H9 (cell line): Measurements from ENCODE around the gene FAM171A1. TPM values are rescaled to one million over a fixed set of nuclear protein-coding genes. Genes with fewer than 3 reads are reported as not detected.

Source experiments
- DNase-seq: peaks from one replicate; pipeline ENCODE4 v3.0.0-alpha.2; 2017
- H2AFZ ChIP-seq: one replicate; pipeline ENCODE4 v1.6.1; 2013; ENCODE audit warnings: mild to moderate bottlenecking, low read length, control low read depth, moderate library complexity
- H2AK5ac ChIP-seq: 2 replicates; pipeline ENCODE4 v1.6.1; 2013; ENCODE audit warnings: low read length, control low read depth, mixed read lengths; ENCODE audit not compliant: insufficient read length
- H2BK120ac ChIP-seq: one replicate; pipeline ENCODE4 v1.6.1; 2013; ENCODE audit warnings: low read depth, mild to moderate bottlenecking, low read length, control low read depth, inconsistent platforms; ENCODE audit not compliant: poor library complexity, severe bottlenecking
- H2BK12ac ChIP-seq: 2 replicates; pipeline ENCODE4 v1.6.1; 2013; ENCODE audit warnings: low read length, control low read depth, mixed read lengths, low read depth; ENCODE audit not compliant: insufficient read length
- H2BK15ac ChIP-seq: 2 replicates; pipeline ENCODE4 v1.6.1; 2013; ENCODE audit warnings: low read depth, low read length, control low read depth
- H2BK20ac ChIP-seq: one replicate; pipeline ENCODE4 v1.6.1; 2013; ENCODE audit warnings: low read depth, mild to moderate bottlenecking, low read length, control low read depth, inconsistent platforms; ENCODE audit not compliant: poor library complexity, severe bottlenecking
- H2BK5ac ChIP-seq: 2 replicates; pipeline ENCODE4 v1.6.1; 2013; ENCODE audit warnings: low read length, control low read depth, mixed read lengths; ENCODE audit not compliant: insufficient read length
- H3K14ac ChIP-seq: 2 replicates; pipeline ENCODE4 v1.6.1; 2013; ENCODE audit warnings: low read length, control low read depth; ENCODE audit not compliant: insufficient read depth
- H3K18ac ChIP-seq: 2 replicates; pipeline ENCODE4 v1.6.1; 2013; ENCODE audit warnings: low read depth, mild to moderate bottlenecking, mixed read lengths, low read length, control low read depth; ENCODE audit not compliant: insufficient read length
- H3K23ac ChIP-seq: 2 replicates; pipeline ENCODE4 v1.6.1; 2013; ENCODE audit warnings: low read length, control low read depth, mixed read lengths, low read depth; ENCODE audit not compliant: insufficient read length
- H3K23me2 ChIP-seq: 2 replicates; pipeline ENCODE4 v1.6.1; 2013; ENCODE audit warnings: low read depth, mild to moderate bottlenecking, mixed read lengths, low read length, control low read depth; ENCODE audit not compliant: insufficient read length, poor library complexity, severe bottlenecking
- H3K27ac ChIP-seq: 2 replicates; pipeline ENCODE4 v1.5.1; 2013; ENCODE audit warnings: low read length, control low read depth, mixed read lengths, low read depth; ENCODE audit not compliant: insufficient read length
- H3K27me3 ChIP-seq: 2 replicates; pipeline ENCODE4 v1.6.1; 2013; ENCODE audit warnings: low read length, control low read depth, inconsistent platforms; ENCODE audit not compliant: insufficient read depth
- H3K4ac ChIP-seq: 2 replicates; pipeline ENCODE4 v1.6.1; 2013; ENCODE audit warnings: low read depth, mild to moderate bottlenecking, control low read depth, inconsistent platforms, low read length, moderate library complexity
- H3K4me1 ChIP-seq: 2 replicates; pipeline ENCODE4 v1.6.1; 2013; ENCODE audit warnings: low read length, control low read depth, inconsistent platforms; ENCODE audit not compliant: insufficient read depth
- H3K4me2 ChIP-seq: 2 replicates; pipeline ENCODE4 v1.6.1; 2013; ENCODE audit warnings: low read length, control low read depth, mixed read lengths; ENCODE audit not compliant: insufficient read length, insufficient read depth
- H3K56ac ChIP-seq: 2 replicates; pipeline ENCODE4 v1.6.1; 2013; ENCODE audit warnings: low read depth, mild to moderate bottlenecking, mixed read lengths, low read length, control low read depth; ENCODE audit not compliant: insufficient read length
- H3K79me1 ChIP-seq: 2 replicates; pipeline ENCODE4 v1.6.1; 2013; ENCODE audit warnings: low read depth, mild to moderate bottlenecking, moderate library complexity, low read length, control low read depth, inconsistent platforms; ENCODE audit not compliant: insufficient read depth, poor library complexity, severe bottlenecking
- H3K79me2 ChIP-seq: 2 replicates; pipeline ENCODE4 v1.6.1; 2013; ENCODE audit warnings: low read length, control low read depth, inconsistent platforms; ENCODE audit not compliant: insufficient read depth
- H3K9ac ChIP-seq: 2 replicates; pipeline ENCODE4 v1.6.1; 2013; ENCODE audit warnings: low read length, control low read depth, mixed read lengths; ENCODE audit not compliant: insufficient read length; ENCODE audit errors: extremely low read depth
- H3K9me3 ChIP-seq: one replicate; pipeline ENCODE4 v1.6.1; 2013; ENCODE audit warnings: low read depth, low read length, inconsistent platforms; ENCODE audit not compliant: control insufficient read depth
- H3T11ph ChIP-seq: one replicate; pipeline ENCODE4 v1.6.1; 2013; ENCODE audit warnings: mild to moderate bottlenecking, low read length, control low read depth, inconsistent platforms
- H4K20me1 ChIP-seq: one replicate; pipeline ENCODE4 v1.6.1; 2013; ENCODE audit not compliant: control insufficient read depth, insufficient read length, insufficient read depth
- H4K5ac ChIP-seq: 2 replicates; pipeline ENCODE4 v1.6.1; 2013; ENCODE audit warnings: low read depth, mild to moderate bottlenecking, mixed read lengths, low read length, control low read depth; ENCODE audit not compliant: insufficient read length
- H4K8ac ChIP-seq: replicated peaks from 2 replicates; pipeline ENCODE4 v1.6.1; 2013; ENCODE audit warnings: low read length, control low read depth, mixed read lengths, low read depth; ENCODE audit not compliant: insufficient read length
- H4K91ac ChIP-seq: 2 replicates; pipeline ENCODE4 v1.6.1; 2013; ENCODE audit warnings: low read depth, mild to moderate bottlenecking, moderate library complexity, mixed read lengths, low read length, control low read depth; ENCODE audit not compliant: insufficient read length
- H3K27ac Mint-ChIP-seq, 3 experiments: 2 replicates in 2 of 3; 3 replicates in 1 of 3; pipeline ENCODE4 v1.8.0; 2020 to 2021; ENCODE audit warnings: mixed read lengths in 3 of 3, mild to moderate bottlenecking in 1 of 3, moderate library complexity in 1 of 3
- H3K27me3 Mint-ChIP-seq: 2 replicates; pipeline ENCODE4 v1.8.0; 2021; ENCODE audit warnings: low read depth, mild to moderate bottlenecking, moderate library complexity, mixed read lengths
- H3K36me3 Mint-ChIP-seq, 3 experiments: 2 replicates in 2 of 3; 3 replicates in 1 of 3; pipeline ENCODE4 v1.8.0; 2020 to 2021; ENCODE audit warnings: low read depth in 3 of 3, mixed read lengths in 3 of 3; ENCODE audit not compliant: insufficient read depth in 1 of 3
- H3K4me1 Mint-ChIP-seq, 2 experiments: 2 replicates each; pipeline ENCODE4 v1.8.0; 2020; ENCODE audit warnings: mixed read lengths in 2 of 2
- H3K4me3 Mint-ChIP-seq, 2 experiments: 2 replicates in 1 of 2; 3 replicates in 1 of 2; pipeline ENCODE4 v1.8.0; 2020 to 2021; ENCODE audit warnings: mild to moderate bottlenecking in 2 of 2, mixed read lengths in 2 of 2, moderate library complexity in 1 of 2
- H3K9me3 Mint-ChIP-seq, 2 experiments: 2 replicates in 1 of 2; 3 replicates in 1 of 2; pipeline ENCODE4 v1.8.0; 2020; ENCODE audit warnings: mild to moderate bottlenecking in 2 of 2, mixed read lengths in 2 of 2, moderate library complexity in 1 of 2
- CTCF ChIP-seq: fragments of 200-600 bp; sonication (generic); conservative IDR thresholded peaks from 3 replicates; pipeline ENCODE4 v1.8.0; 2021; ENCODE audit warnings: antibody characterized with exemption, mild to moderate bottlenecking
- WGBS: extraction: QIAGEN DNeasy Blood & Tissue Kit; methylation state at CpG from one replicate; pipeline ENCODE4 v1.1.7; 2013; ENCODE audit warnings: missing lambda C conversion rate, low lambda C conversion rate, mixed read lengths; ENCODE audit not compliant: insufficient read length; ENCODE audit errors: extremely low coverage; 5-methylcytosine and 5-hydroxymethylcytosine counted together
- total RNA-seq: library from RNA; stranded (reverse); gene quantifications from 2 replicates; pipeline ENCODE4 v1.2.1, GENCODE V29; 2021

The FAM171A1 gene
- total RNA-seq, 1 experiment from 2014 or later: 37.4 TPM

- Histone ChIP-seq H4K91ac (no peak overlapping the region), H3T11ph (no peak overlapping the region), H3K56ac (no peak overlapping the region), H3K18ac (no peak overlapping the region), H2BK5ac (no peak overlapping the region), H2BK15ac (no peak overlapping the region), H4K20me1 (no peaks in the 10 kb centered on the region), H3K27ac (no peak overlapping the region), H3K23ac (no peak overlapping the region), H2BK120ac (no peak overlapping the region), H3K9ac (no peak overlapping the region), H3K9me3 (no peaks in the 10 kb centered on the region), H3K79me2 (peaks cover 4% of the 10 kb centered on the region; the same call in 1 of the 2 replicates), H3K23me2 (no peaks in the 10 kb centered on the region), H3K79me1 (peaks cover 7% of the 10 kb centered on the region), H2BK12ac (no peak overlapping the region), H2AFZ (no peak overlapping the region), H2AK5ac (no peak overlapping the region), H2BK20ac (no peak overlapping the region), H3K27me3 (no peaks in the 10 kb centered on the region), H3K4ac (no peak overlapping the region), H3K4me2 (no peak overlapping the region), H4K8ac (no peak overlapping the region), H3K14ac (no peak overlapping the region), H3K4me1 (no peaks in the 10 kb centered on the region; the same call in 1 of the 2 replicates), H4K5ac (no peak overlapping the region)
- DNase-seq: no peak
- no peaks in the 10 kb centered on the region for H3K27me3 Mint-ChIP-seq
- peak overlapping the region in 1 of 2 experiments; percentile 38; a peak in 1 of 5 replicates for H3K4me3 Mint-ChIP-seq
- H3K27ac Mint-ChIP-seq: no peak overlapping the region
- WGBS: no CpG with 5 or more reads among the region's 12 CpGs
- H3K36me3 Mint-ChIP-seq: no peaks in the 10 kb centered on the region
- peaks cover 10 to 24% of the 10 kb centered on the region in 2 experiments for H3K4me1 Mint-ChIP-seq
- TF ChIP-seq CTCF: no peak
- H3K9me3 Mint-ChIP-seq: no peaks in the 10 kb centered on the region; a peak in 1 of 5 replicates
Measured at GRCh38 chr10:15351099-15351820, 19.8 kb downstream of the FAM171A1 start.
